Thyroid gland (tissue), 4 donors: ENCODE data around the gene ZCCHC24. TPM values are rescaled to one million over a fixed set of nuclear protein-coding genes. Genes with fewer than 3 reads are reported as not detected.

ENCODE experiments used
- DNase-seq, 2 donors: peaks; one replicate each; pipeline ENCODE4 v3.0.0-alpha.2; 2019
- H3K27ac ChIP-seq, 3 donors: fragments of 200-600 bp; sonication (generic); 1 replicate in 2 of 3; 2 replicates in 1 of 3; pipeline ENCODE4 v1.5.1; 2016 to 2019; ENCODE audit warnings: mild to moderate bottlenecking in 1 of 3, moderate library complexity in 1 of 3
- H3K27me3 ChIP-seq: fragments of 200-600 bp; sonication (generic); one replicate; pipeline ENCODE4 v1.5.1; 2019
- H3K36me3 ChIP-seq, 2 donors: fragments of 200-600 bp; sonication (generic); one replicate each; pipeline ENCODE4 v1.5.1; 2016 to 2019
- H3K4me1 ChIP-seq, 2 donors: fragments of 200-600 bp; sonication (generic); one replicate each; pipeline ENCODE4 v1.5.1; 2017 to 2019
- H3K4me3 ChIP-seq, 3 donors: fragments of 200-600 bp; sonication (generic); replicated peaks in 1 of 3; 1 replicate in 2 of 3; 2 replicates in 1 of 3; pipeline ENCODE4 v1.5.1; 2016; ENCODE audit warnings: mild to moderate bottlenecking in 1 of 3
- H3K9me3 ChIP-seq: fragments of 200-600 bp; sonication (generic); one replicate; pipeline ENCODE4 v1.5.1; 2017
- CTCF ChIP-seq, 6 experiments: fragments of 200-600 bp in 3 of 6; fragments of 450-650 bp in 3 of 6; sonication (generic) in 3 of 6; IDR thresholded peaks; one replicate each; pipeline ENCODE4 v1.5.1; 2016 to 2019; ENCODE audit warnings: antibody characterized with exemption in 6 of 6, mild to moderate bottlenecking in 2 of 6, inconsistent platforms in 1 of 6, moderate library complexity in 1 of 6
- POLR2A ChIP-seq, 2 donors: fragments of 450-650 bp; IDR thresholded peaks; one replicate each; pipeline ENCODE4 v1.6.1; 2017; ENCODE audit warnings: antibody characterized with exemption in 2 of 2, mild to moderate bottlenecking in 2 of 2, moderate library complexity in 1 of 2
- WGBS, 2 donors: methylation state at CpG; one replicate each; pipeline ENCODE4 v1.1.5; 2017; 5-methylcytosine and 5-hydroxymethylcytosine counted together
- intact Hi-C: fragments of 100-400 bp; cut with DNase I; formaldehyde crosslinking; loops from one replicate; pipeline ENCODE4 v1.15.1; 2023
- total RNA-seq, 4 donors: library from RNA; depleted of rRNA; stranded (reverse); fragments of >200 nt; gene quantifications; one replicate each; pipeline ENCODE4 v1.2.3, GENCODE V29; 2016

Gene ZCCHC24
- total RNA-seq, 4 donors from 2014 or later = 25.4 to 48.8 (median 33.3) TPM

GRCh38 chr10:79406683-79407422 is 38.6 kb downstream of the ZCCHC24 start:
- Histone ChIP-seq H3K27ac (peak overlapping the region in 2 of 3 donors; percentile 19 to 83), H3K4me1 (peaks cover 79 to 87% of the 10 kb centered on the region in 2 donors)
- DNase-seq = peak; percentile 47 to 49

DNA sequence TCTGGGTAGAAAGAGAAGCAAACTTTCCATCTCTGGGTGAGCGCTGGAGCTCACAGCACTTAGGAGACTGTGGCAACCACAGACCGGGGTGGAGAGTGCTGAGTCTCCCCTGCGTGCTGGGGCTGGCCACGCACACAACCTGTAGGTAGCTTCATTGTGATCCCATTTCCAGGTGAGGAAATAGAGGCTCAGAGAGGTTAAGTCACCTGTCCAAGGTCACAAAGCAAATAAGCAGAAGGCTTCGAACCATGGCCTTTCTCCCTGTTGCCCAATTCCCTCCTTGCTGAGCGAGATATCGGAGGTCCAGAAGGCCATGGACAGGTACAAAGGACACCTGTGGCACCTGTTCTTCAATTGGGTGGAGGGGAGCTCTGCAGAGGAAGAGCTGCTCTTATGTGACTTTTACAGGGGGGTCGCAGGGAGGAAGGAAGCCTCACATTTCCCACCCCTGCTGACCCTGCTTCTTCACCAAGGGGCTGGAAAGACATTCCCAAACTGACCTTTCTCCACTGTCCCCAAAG is 39.4 kb downstream of the ZCCHC24 start:
- Histone ChIP-seq H3K9me3 (no peaks in the 10 kb centered on the region), H3K36me3 (no peaks in the 10 kb centered on the region), H3K4me3 (no peak overlapping the region), H3K27me3 (no peaks in the 10 kb centered on the region), H3K4me1 (peaks cover 76 to 95% of the 10 kb centered on the region in 2 donors), H3K27ac (peak overlapping the region; percentile 5 to 83 (median 19))
- intact Hi-C loops = no loop called here
- no peak for DNase-seq
- WGBS, 2 donors = 65 to 67% methylated on average over 7 to 8 of the region's 8 CpGs
- no peak for TF ChIP-seq POLR2A (IDR thresholded peaks at IDR 0.05)
- no peak for TF ChIP-seq CTCF (IDR thresholded peaks at IDR 0.05)

More at GRCh38 chr10:79406683-79407422, 38.6 kb downstream of the ZCCHC24 start:
- intact Hi-C loops = no loop called here
- no peak overlapping the region for H3K4me3 ChIP-seq
- no peak for TF ChIP-seq CTCF (IDR thresholded peaks at IDR 0.05)
- no peak for TF ChIP-seq POLR2A (IDR thresholded peaks at IDR 0.05)
- no peaks in the 10 kb centered on the region for H3K27me3 ChIP-seq
- WGBS, 2 donors = 61 to 90% methylated on average over 5 to 13 of the region's 13 CpGs
- H3K36me3 ChIP-seq = no peaks in the 10 kb centered on the region
- no peaks in the 10 kb centered on the region for H3K9me3 ChIP-seq

DNA sequence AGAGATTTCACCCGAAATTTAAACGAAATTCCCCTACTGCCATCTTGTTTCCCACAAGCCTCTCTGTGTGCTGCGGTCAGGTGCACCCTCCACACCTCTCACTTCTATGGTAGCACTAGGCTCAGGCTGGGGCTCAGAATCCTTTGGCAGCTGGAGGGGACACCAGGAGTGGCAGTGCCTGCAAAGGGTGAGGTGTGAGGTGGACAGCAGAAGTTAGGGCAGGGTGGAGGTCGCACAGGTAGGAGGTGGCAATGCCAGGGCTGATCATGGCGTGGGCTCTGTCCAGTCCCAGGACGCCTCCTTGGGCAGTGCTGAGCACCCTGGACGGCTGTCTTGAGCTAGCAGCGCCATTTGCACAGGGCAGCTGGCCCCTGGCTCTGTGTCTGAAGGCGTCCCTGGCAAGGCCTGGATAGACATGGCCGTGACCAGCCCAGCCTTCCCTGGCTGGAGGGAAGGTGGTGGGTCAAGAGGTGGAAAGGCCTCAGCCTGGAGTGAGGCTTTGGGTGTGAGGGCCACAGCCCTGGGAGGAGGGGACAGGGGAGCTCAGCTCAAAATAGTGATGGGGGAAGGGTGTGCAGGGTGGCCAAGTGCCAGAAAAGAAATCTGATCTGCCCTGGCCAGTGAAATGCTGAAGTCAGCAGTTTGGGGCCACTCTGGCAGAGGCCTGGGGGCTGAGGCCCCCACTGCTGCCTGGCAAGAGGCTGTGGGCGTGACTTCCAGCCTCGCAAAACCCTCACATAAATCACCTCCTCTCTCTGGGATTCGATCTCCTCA is 40.0 kb downstream of the ZCCHC24 start:
- WGBS, 2 donors = 52 to 68% methylated on average over 12 to 13 of the region's 13 CpGs
- intact Hi-C loops = no loop called here
- Histone ChIP-seq H3K27ac (peak overlapping the region; percentile 5 to 83 (median 19)), H3K36me3 (no peaks in the 10 kb centered on the region), H3K9me3 (no peaks in the 10 kb centered on the region), H3K27me3 (no peaks in the 10 kb centered on the region), H3K4me3 (no peak overlapping the region), H3K4me1 (peaks cover 82 to 100% of the 10 kb centered on the region in 2 donors)
- TF ChIP-seq POLR2A (IDR thresholded peaks at IDR 0.05) (no peak), CTCF (IDR thresholded peaks at IDR 0.05) (no peak)
- DNase-seq = peak; percentile 85

DNA sequence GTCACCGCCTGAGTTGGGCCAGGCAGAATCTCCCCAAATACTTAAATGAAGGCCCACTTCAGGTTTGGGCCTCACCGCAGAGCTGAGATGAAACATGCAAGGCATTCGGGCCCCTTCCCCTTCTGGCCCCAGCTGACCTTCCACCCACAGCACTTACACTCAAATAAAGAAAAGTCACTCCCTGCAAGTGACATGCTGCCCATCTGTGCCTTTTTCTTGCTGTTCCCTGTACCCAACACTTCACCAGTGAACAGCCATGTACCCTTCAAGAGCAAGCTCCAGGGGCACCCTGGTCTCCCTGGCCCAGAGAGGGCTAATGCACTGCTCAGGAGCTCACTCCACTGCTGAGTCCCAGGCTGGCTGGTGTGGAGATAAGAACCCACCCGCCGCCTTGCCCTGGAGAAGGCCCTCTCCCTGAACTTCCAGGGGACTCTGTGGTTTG is 40.7 kb downstream of the ZCCHC24 start:
- WGBS, 2 donors = 67 to 93% methylated on average over 3 to 5 of the region's 5 CpGs
- H3K27me3 ChIP-seq = no peaks in the 10 kb centered on the region
- intact Hi-C loops = no loop called here
- no peaks in the 10 kb centered on the region for H3K36me3 ChIP-seq
- H3K27ac ChIP-seq = peak overlapping the region; percentile 9 to 83 (median 19)
- peaks cover 85 to 100% of the 10 kb centered on the region in 2 donors for H3K4me1 ChIP-seq
- DNase-seq = peak; percentile 1 to 2
- no peak overlapping the region for H3K4me3 ChIP-seq
- no peak for TF ChIP-seq CTCF (IDR thresholded peaks at IDR 0.05)
- no peak for TF ChIP-seq POLR2A (IDR thresholded peaks at IDR 0.05)
- no peaks in the 10 kb centered on the region for H3K9me3 ChIP-seq
